Measurements from ENCODE around the gene TCEA3.

DNA sequence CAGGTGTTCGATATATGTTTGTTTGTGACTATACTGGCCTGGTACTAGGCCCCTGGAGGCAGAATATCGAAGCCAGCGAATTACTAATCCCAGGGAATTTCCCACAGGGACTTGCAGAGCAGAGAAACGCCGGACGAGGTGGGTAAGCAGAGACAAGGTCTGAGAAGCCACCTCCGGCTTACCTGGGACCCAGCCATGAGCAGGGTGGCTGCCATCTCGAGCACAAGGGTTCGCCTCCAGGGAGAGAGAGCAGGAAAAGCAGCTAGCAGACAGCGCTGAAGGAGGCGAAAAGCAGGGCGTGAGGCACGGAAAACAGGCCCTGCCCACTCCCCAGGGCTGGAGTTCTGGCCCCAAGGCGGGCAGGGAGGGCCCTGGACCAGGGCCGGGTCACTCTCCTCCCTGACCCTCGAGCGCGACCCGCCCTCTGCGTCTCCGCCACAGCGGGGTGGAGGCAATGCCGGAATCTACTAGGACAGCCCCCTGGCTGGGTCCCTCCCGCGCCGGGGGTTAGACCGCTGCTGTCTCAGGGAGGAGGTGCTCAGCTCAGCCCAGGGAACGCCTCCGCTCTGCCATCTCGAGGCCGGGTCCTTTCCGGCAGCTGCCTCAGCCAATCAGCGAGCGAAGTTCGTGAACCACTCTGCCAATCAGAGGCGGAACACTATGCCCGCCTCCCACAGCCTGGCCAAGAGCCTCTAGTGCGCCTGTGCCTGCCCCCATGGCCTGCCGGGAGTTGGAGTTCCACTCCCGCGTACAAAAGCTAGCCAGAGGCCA lies 56.6 kb downstream of the TCEA3 start:
- TF ChIP-seq, protein P1, sequence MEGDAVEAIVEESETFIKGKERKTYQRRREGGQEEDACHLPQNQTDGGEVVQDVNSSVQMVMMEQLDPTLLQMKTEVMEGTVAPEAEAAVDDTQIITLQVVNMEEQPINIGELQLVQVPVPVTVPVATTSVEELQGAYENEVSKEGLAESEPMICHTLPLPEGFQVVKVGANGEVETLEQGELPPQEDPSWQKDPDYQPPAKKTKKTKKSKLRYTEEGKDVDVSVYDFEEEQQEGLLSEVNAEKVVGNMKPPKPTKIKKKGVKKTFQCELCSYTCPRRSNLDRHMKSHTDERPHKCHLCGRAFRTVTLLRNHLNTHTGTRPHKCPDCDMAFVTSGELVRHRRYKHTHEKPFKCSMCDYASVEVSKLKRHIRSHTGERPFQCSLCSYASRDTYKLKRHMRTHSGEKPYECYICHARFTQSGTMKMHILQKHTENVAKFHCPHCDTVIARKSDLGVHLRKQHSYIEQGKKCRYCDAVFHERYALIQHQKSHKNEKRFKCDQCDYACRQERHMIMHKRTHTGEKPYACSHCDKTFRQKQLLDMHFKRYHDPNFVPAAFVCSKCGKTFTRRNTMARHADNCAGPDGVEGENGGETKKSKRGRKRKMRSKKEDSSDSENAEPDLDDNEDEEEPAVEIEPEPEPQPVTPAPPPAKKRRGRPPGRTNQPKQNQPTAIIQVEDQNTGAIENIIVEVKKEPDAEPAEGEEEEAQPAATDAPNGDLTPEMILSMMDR (IDR thresholded peaks at IDR 0.05), result no peak
- peak; percentile 36 to 91 for TF ChIP-seq POLR2A (IDR thresholded peaks at IDR 0.05)
